Cardiac muscle cell (in vitro differentiated cells and primary cell): ENCODE results near the gene ABHD6. TPM values are rescaled to one million over a fixed set of nuclear protein-coding genes. Genes with fewer than 3 reads are reported as not detected.

Experiments used
- DNase-seq, 2 donors: peaks; one replicate each; pipeline versions ENCODE4 v3.0.0 to v3.0.0-alpha.2; 2010 to 2017; ENCODE audit warnings: low read depth in 1 of 2, low spot score in 1 of 2
- H3K27ac ChIP-seq: fragments of 200-600 bp; sonication (generic); 2 replicates; pipeline ENCODE4 v1.5.1; 2016
- H3K27me3 ChIP-seq: fragments of 200-600 bp; sonication (generic); 2 replicates; pipeline ENCODE4 v1.6.0; 2016; ENCODE audit warnings: control low read depth
- H3K36me3 ChIP-seq: fragments of 200-600 bp; sonication (generic); 2 replicates; pipeline ENCODE4 v1.5.1; 2016; ENCODE audit warnings: control low read depth
- H3K4me1 ChIP-seq: fragments of 200-600 bp; sonication (generic); 2 replicates; pipeline ENCODE4 v1.8.1; 2017; ENCODE audit warnings: low read depth, mild to moderate bottlenecking, mixed run types
- H3K4me3 ChIP-seq: fragments of 200-600 bp; sonication (generic); 2 replicates; pipeline ENCODE4 v1.5.1; 2016; ENCODE audit warnings: mild to moderate bottlenecking
- H3K9me3 ChIP-seq: fragments of 200-600 bp; sonication (generic); 2 replicates; pipeline ENCODE4 v1.5.1; 2017; ENCODE audit warnings: low read depth, mild to moderate bottlenecking, control low read depth
- polyA plus RNA-seq: library from polyadenylated mRNA; unstranded; fragments of >200 nt; fragmentation: Nextera tagmentation; extraction: Ambion mirVana; gene quantifications from 2 replicates; pipeline ENCODE4 v1.2.1, GENCODE V29; 2016
- total RNA-seq: library from RNA; depleted of rRNA; stranded (reverse); fragments of >200 nt; gene quantifications from 2 replicates; pipeline ENCODE4 v1.2.3, GENCODE V29; 2016
- TF ChIP-seq, protein P1 (sequence below): IDR thresholded peaks from 2 replicates; pipeline ENCODE4 v1.5.1; 2012; ENCODE audit warnings: low read depth, mild to moderate bottlenecking, low read length

Gene ABHD6
- total and polyA plus RNA-seq, 2 experiments from 2014 or later: 12.9 to 31.4 TPM

DNA sequence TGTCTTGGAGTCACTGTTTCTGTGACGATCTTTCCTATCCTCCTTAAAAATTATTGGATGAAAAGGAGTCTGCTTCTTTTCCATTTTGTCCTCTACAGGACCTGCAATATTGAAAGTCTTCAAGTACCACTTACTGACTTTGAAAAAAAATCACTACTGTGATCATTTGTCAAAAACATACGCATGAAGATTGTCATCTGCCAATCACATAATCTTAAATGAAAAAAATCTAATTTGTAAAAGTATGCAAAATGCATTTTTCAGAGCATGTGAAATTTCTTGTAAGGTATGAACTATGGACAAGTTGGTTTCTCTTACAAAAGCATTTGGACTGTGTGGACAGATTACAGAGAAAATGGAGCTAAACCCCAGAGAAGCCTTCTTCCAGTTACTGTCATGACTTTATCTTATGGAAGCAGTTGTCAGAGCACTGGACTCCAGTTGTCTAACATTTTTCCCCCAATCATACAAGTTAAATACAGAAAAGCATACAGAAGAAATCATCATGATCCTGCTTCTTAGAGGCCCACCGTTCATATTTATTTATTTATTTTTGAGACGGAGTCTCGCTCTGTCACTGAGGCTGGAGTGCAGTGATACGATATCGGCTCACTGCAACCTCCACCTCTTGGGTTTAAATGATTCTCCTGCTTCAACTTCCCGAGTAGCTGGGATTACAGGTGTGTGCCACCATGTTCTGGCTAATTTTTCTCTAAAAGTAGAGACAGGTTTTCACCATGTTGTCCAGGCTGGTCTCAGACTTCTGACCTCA is 91.7 kb downstream of the ABHD6 start:
- Histone ChIP-seq H3K4me3 (no peak overlapping the region), H3K27me3 (no peaks in the 10 kb centered on the region), H3K4me1 (peaks cover 15% of the 10 kb centered on the region), H3K9me3 (no peaks in the 10 kb centered on the region), H3K27ac (no peak overlapping the region), H3K36me3 (no peaks in the 10 kb centered on the region)
- TF ChIP-seq, protein P1, sequence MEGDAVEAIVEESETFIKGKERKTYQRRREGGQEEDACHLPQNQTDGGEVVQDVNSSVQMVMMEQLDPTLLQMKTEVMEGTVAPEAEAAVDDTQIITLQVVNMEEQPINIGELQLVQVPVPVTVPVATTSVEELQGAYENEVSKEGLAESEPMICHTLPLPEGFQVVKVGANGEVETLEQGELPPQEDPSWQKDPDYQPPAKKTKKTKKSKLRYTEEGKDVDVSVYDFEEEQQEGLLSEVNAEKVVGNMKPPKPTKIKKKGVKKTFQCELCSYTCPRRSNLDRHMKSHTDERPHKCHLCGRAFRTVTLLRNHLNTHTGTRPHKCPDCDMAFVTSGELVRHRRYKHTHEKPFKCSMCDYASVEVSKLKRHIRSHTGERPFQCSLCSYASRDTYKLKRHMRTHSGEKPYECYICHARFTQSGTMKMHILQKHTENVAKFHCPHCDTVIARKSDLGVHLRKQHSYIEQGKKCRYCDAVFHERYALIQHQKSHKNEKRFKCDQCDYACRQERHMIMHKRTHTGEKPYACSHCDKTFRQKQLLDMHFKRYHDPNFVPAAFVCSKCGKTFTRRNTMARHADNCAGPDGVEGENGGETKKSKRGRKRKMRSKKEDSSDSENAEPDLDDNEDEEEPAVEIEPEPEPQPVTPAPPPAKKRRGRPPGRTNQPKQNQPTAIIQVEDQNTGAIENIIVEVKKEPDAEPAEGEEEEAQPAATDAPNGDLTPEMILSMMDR: no peak
- no peak for DNase-seq

DNA sequence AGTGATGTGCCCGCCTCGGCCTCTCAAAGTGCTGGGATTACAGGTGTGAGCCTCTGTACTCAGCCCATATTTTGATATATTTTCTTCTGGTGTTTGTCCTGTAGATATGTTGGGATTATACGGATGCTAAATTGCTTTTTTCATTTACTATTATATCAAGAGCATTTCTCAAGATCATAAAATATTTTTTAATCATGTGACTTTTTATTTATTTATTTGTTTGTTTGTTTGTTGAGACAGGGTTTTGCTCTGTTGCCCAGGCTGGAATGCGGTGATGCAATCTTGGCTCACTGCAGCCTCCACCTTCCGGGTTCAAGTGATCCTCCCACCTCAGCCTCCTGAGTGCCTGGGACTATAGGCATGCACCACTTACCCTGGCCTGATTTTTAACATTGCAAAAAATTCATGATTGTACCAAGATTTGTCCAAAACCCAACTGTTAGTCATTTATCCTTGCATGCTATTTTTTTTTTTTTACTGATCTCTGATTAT is 92.4 kb downstream of the ABHD6 start:
- TF ChIP-seq, protein P1: no peak
- no peak overlapping the region for H3K27ac ChIP-seq
- H3K9me3 ChIP-seq: no peaks in the 10 kb centered on the region

DNA sequence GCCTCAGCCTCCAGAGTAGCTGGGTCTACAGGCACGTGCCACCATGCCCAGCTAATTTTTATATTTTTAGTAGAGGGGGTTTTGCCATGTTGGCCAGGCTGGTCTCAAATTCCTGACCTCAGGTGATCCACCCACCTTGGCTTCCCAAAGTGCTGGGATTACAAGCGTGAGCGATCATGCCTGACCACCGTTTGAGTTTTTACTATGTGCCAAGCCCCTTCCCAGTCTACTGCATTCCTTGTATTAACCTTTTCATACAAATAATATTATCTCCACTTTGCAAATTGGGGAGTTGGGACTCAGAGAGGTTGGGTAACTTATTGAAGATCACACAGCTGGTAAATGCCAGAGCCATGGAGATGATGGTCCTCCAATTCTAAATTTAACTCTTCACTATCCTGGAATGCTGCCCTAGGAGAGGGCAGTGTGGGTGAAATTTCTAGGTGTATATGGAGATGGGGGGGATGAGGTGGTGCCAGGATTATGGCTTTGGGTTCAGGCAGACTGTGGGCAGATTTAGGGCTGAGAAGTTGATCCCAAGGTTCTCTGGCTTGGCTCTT is 94.1 kb downstream of the ABHD6 start:
- TF ChIP-seq, protein P1: no peak
- Histone ChIP-seq H3K27ac (no peak overlapping the region), H3K4me3 (no peak overlapping the region), H3K4me1 (no peaks in the 10 kb centered on the region), H3K9me3 (no peaks in the 10 kb centered on the region), H3K36me3 (no peaks in the 10 kb centered on the region), H3K27me3 (no peaks in the 10 kb centered on the region)
- no peak for DNase-seq

More for the DNA sequence above, 92.4 kb downstream of the ABHD6 start:
- Histone ChIP-seq H3K4me1 (peaks cover 10% of the 10 kb centered on the region), H3K36me3 (no peaks in the 10 kb centered on the region), H3K4me3 (no peak overlapping the region), H3K27me3 (no peaks in the 10 kb centered on the region)
- DNase-seq: no peak

DNA sequence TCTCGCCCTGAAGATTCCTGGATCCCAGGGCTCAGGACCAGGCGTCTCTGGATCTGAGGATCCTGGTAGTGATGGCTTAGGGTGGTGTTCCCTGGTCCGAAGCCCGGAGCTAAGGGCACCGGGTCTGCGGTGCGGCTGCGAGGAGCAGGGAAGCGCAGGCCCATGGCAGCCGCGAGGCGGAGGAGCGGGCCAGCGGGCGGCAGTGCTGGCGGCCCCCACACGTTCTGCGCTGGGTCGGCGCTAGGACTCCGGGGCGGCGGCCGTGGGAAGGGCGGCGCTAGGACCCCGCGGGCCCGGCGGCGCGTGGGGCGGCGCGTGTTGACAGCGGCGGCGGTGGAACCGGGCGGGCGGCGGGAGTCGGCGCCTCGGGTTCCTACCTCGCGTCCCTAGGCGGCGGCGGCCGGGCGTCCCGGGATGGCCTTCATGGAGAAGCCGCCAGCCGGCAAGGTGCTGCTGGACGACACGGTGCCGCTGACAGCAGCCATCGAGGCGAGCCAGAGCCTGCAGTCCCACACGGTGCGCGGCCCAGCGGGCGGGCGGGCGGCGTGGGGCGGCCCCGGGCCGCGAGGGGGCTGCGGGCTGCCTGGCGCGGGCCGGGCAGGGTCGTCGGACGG is 95.1 kb downstream of the ABHD6 start, which contains the start of gene PXK:
PXK (plus strand) TSS at position 318 of the 614 bp plus-strand sequence; CDS start at position 415, 97 bp downstream.
- DNase-seq: peak; percentile 88 to 89
- peak within 1 kb of the TSS; percentile 78 for H3K4me3 ChIP-seq
- H3K4me1 ChIP-seq: no peaks in the 10 kb centered on the region
- TF ChIP-seq, protein P1: no peak
- no peak within 1 kb of the TSS for H3K27ac ChIP-seq
- H3K9me3 ChIP-seq: no peaks in the 10 kb centered on the region
- no peaks in the 10 kb centered on the region for H3K27me3 ChIP-seq
- H3K36me3 ChIP-seq: no peaks in the 10 kb centered on the region

DNA sequence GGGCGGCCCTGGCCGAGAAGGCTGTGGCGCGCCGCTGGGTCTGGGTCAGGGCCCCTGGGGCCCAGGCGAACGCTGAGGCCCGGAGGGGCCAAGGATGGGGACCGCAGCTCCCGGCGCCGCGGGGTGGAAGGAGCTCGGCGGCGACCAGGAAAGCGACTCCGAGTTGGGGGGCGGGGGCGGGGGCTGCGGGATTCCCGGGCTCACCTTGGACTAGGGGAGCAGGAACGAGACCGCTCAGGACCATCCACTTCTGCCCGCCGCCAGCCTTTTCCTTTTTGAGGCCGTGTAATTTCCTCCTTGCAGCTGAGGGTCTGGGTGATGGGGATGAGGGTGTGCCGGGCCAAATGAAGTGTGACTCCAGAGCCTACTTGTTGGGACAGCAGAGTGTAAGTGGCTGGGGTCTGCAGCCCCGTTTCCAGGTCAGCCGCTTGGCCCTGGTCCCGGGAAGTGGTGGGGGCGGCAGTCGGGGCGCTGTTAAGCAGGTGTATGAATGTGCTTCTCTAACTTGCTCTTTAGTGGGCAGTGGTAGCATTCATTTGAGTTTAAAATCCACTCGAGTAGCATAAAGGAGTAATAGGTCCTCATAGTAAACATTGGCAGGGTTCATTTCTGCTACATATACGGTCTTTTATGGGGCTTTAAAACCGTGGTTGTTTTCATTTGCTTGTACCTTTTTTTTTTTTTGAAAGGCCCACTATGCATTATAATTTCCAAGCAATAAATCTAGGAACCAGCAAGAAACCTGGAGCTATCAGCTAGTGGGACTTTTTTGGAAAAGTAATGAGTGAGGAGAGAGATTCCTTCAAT is 95.8 kb downstream of the ABHD6 start:
- no peaks in the 10 kb centered on the region for H3K4me1 ChIP-seq
- H3K9me3 ChIP-seq: no peaks in the 10 kb centered on the region
- H3K36me3 ChIP-seq: no peaks in the 10 kb centered on the region
- H3K4me3 ChIP-seq: peak overlapping the region; percentile 78
- peak; percentile 29 to 49 for DNase-seq
- TF ChIP-seq, protein P1: peak; percentile 16
- no peaks in the 10 kb centered on the region for H3K27me3 ChIP-seq
- H3K27ac ChIP-seq: no peak overlapping the region
